ENCODE results near the gene MED26. TPM values are rescaled to one million over a fixed set of nuclear protein-coding genes. Genes with fewer than 3 reads are reported as not detected.
"Not testable (repeated sequence)": the region's sequence is repeated elsewhere in the genome, so short reads cannot be mapped to it uniquely, and the experiment has no call there.

The MED26 gene
- total RNA-seq, 2 experiments from 2014 or later: 11.3 to 11.9 TPM

DNA sequence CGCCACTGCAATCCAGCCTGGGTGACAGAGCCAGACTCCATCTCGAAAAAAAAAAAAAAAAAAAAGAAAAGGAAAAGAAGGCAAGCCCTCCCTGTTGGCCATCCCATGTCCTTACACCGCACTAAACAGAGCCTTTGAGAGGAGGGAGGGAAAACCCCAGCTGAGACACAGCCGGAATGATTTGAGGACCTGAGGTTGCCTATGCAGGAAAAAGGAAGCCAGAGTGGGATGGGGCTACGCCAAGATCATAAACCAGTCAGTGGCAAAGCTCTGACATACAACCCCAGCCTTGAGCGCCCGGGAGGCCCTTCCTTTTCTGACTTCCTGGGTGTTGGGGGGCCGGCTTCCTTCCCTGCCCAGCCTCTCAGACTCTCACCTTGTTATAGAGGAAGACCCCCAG is 73.2 kb downstream of the MED26 start:
- CTCF ChIA-PET: no interaction called here
- Mint-ChIP-seq H3K36me3 (ENCODE audit: low read depth) (peaks cover 14% of the 10 kb centered on the region), H3K27ac (no peak overlapping the region), H3K9me3 (no peaks in the 10 kb centered on the region), H3K4me1 (ENCODE audit: low read depth) (no peaks in the 10 kb centered on the region), H3K27me3 (ENCODE audit: low read depth) (no peaks in the 10 kb centered on the region), H3K4me3 (no peak overlapping the region)
- no peak for DNase-seq
- intact Hi-C loops (cut with micrococcal nuclease): no loop called here

DNA sequence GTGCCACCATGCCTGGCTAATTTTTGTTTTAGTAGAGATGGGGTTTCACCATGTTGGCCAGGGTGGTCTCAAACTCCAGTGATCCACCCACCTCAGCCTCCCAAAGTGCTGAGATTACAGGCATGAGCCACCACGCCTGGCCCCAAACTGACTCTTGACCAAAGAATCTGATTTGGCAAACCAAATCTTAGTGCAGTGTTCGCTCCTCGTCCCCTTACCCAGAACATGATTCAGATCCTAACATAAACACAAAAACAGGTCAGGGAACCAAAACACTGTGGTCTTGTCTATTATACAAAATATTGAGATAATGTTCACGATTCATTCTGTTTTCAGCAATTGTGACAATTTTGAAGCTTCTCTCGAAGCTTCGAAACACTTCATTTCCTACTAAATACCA is 76.1 kb downstream of the MED26 start:
- CTCF ChIA-PET: interaction anchor here (0.6 kb wide), 1 partner anchor 517 kb away, joined by 3 read pairs; no protein-coding TSS in a partner anchor

DNA sequence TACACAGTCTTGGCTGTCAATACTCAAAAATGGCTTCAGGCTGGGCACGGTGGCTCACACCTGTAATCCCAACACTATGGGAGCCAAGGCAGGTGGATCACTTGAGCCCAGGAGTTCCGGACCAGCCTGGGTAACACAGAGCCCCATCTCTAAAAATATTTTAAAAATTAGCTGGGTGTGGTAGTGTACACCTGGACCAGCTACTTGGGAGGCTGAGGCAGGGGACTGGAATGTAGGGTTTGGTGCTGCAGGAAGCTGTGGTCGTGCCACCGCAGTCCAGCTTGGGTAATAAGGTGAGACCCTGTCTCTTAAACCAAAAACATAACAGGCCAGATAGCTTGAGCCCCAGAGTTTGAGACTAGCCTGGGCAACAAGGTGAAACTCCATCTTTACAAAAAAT is 79.0 kb downstream of the MED26 start:
- Mint-ChIP-seq H3K27me3 (ENCODE audit: low read depth) (no peaks in the 10 kb centered on the region), H3K4me1 (ENCODE audit: low read depth) (peaks cover 17% of the 10 kb centered on the region), H3K36me3 (ENCODE audit: low read depth) (peaks cover 14% of the 10 kb centered on the region), H3K4me3 (no peak overlapping the region), H3K27ac (no peak overlapping the region), H3K9me3 (no peaks in the 10 kb centered on the region)
- DNase-seq: no peak
- intact Hi-C loops (cut with micrococcal nuclease): no loop called here
- CTCF ChIA-PET: no interaction called here

More for the DNA sequence above, 76.1 kb downstream of the MED26 start:
- H3K4me3 Mint-ChIP-seq; H3K9me3 Mint-ChIP-seq; H3K27ac Mint-ChIP-seq; intact Hi-C loops (cut with micrococcal nuclease); H3K36me3 Mint-ChIP-seq (ENCODE audit: low read depth); H3K4me1 Mint-ChIP-seq (ENCODE audit: low read depth); DNase-seq; H3K27me3 Mint-ChIP-seq (ENCODE audit: low read depth): not testable (repeated sequence)

DNA sequence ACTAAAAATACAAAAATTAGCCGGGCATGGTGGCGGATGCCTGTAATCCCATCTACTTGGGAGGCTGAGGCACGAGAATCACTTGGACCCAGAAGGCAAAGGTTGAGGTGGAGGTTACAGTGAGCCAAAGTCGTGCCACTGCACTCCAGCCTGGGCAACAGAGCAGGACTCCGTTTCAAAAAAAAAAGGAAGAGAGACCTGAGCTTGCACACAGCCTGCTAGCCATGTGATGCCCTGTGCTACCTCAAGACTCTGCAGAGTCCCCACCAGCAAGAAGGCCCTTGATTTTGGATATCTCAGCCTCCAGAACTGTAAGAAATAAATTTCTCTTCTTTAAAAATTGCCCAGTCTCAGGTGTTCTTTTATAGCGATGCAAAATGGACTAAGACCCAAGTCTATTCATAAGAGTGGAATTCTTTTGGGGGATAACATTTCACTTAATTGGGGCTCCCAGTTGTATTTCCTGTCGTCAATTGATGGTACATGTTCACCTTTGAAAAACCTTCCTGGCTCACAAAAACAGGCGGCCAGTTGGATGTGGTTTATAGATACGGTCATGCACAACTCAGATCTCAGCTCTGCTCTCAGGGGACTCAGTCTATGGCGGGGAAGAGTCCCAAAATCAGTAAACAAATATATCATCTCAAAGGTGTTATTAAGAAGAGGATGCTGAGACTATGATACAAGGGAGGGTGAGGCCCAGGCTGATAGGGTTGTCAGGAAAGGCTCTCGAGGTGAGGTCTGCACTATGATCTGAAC is 83.4 kb downstream of the MED26 start:
- Mint-ChIP-seq H3K4me1 (ENCODE audit: low read depth) (peaks cover 45% of the 10 kb centered on the region), H3K27me3 (ENCODE audit: low read depth) (no peaks in the 10 kb centered on the region), H3K36me3 (ENCODE audit: low read depth) (peaks cover 21% of the 10 kb centered on the region), H3K27ac (peak overlapping the region; percentile 55), H3K4me3 (peak overlapping the region; percentile 42), H3K9me3 (no peaks in the 10 kb centered on the region)
- CTCF ChIA-PET: no interaction called here
- DNase-seq: no peak
- intact Hi-C loops (cut with micrococcal nuclease): no loop called here

DNA sequence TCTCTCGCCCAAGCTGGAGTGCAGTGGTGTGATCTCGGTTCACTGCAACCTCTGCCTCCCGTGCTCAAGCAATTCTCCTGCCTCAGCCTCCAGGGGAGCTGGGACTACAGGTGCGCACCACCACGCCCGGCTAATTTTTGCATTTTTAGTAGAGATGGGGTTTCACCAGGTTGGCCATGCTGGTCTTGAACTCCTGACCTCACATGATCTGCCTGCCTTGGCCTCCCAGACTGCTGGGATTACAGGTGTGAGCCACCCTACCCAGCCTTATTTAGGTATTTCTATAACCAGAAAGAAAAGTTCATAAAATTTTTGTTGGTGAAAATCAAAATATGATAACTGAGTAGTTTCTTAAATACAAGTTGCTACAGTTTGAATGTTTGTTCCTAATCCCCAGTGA is 84.3 kb downstream of the MED26 start:
- Mint-ChIP-seq H3K4me3 (peak overlapping the region; percentile 95), H3K27ac (peak overlapping the region; percentile 92), H3K36me3 (ENCODE audit: low read depth) (peaks cover 27% of the 10 kb centered on the region), H3K4me1 (ENCODE audit: low read depth) (peaks cover 51% of the 10 kb centered on the region)
- CTCF ChIA-PET; H3K27me3 Mint-ChIP-seq (ENCODE audit: low read depth); H3K9me3 Mint-ChIP-seq; DNase-seq: not testable (repeated sequence)
- intact Hi-C loops (cut with micrococcal nuclease): loop anchor here (2.0 kb wide), 1 partner anchor 23 kb away; no protein-coding TSS in a partner anchor

DNA sequence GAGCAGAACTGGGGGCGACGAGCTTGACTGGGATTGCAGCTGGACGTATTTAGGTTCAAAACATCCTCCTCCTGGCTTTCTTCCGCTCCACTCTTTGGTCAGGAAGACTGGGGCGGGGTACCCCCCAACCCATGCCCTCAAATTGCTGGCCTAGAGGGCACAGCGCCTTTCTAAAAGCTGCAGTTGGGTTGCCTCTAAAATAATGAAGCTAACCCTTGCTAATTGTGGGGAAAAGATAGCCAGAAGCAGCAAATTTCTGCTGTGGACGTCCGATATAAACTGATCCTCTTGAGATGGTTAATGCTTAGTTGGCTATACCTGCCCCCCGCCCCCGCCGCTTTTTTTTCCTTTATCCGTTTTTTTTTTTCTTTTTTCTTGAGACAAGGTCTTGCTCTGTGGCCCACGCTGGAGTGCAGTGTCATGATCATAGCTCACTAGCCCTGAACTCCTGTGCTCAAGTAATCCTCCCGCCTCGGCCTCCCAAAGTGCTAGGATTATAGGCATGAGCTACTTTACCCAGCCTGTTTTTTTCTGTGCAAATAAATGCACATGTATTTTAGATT is 85.0 kb downstream of the MED26 start:
- no peak for DNase-seq

DNA sequence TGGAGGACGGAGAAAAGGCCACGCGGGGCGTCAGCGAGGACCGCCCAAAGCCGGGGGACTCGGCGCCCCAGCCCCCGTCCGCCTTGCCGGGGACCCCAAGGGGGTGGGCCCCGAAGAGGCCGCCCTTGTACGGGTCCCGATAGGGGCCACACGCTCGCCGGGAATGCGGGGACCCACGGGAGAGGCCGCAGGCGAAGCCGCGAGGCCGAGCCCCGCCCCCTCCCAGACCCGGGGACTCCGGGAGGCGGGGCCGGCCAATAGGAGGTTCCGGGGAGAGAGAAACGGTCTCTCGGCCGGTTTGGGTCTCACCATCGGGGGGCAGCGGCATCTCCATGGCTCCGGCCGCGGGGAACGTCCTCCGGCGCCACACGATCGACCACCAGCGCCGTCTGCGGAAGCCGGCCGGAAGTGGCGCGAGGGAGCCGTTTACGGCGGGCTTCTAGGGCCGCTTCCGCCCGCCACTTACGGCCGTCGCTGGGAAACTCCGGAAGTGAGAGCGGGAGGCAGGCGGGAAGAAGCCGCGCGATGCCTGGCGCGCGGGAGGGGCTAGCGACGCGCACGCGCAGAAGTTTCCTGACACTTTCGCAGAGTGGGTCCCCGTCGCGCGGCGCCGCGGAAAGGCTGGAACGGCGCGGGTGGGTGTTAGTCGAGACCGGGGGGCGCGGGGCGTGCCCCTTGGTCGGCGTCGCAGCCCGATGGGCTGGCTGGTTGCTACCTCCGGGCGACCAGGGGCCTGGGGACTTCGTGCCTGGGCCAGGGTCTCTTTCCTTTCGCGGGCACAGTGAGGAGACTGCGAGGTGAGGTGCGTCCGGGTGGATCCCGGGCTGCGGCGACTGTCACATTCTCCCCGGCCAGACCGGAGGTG is 85.7 kb downstream of the MED26 start, which contains the start of gene CHERP:
Gene CHERP, minus strand, starts transcription at position 393 of the 865 bp plus-strand sequence. Its CDS starts 59 bp downstream, at position 334.
- peak; percentile 94 for DNase-seq
- intact Hi-C loops (cut with micrococcal nuclease): loop anchor here (1.0 to 2.0 kb wide), 7 partner anchors 25 to 767 kb away; partner anchors contain the start of genes C19orf44, CALR3, DDA1 and KLF2
- peaks cover 63% of the 10 kb centered on the region for H3K4me1 Mint-ChIP-seq (ENCODE audit: low read depth)
- no peaks in the 10 kb centered on the region for H3K27me3 Mint-ChIP-seq (ENCODE audit: low read depth)
- peaks cover 40% of the 10 kb centered on the region for H3K36me3 Mint-ChIP-seq (ENCODE audit: low read depth)
- H3K27ac Mint-ChIP-seq: peak within 1 kb of the TSS; percentile 92
- H3K9me3 Mint-ChIP-seq: no peaks in the 10 kb centered on the region
- peak within 1 kb of the TSS; percentile 95 for H3K4me3 Mint-ChIP-seq
- CTCF ChIA-PET: no interaction called here

More for the DNA sequence above, 85.0 kb downstream of the MED26 start:
- Mint-ChIP-seq H3K4me1 (ENCODE audit: low read depth) (peaks cover 57% of the 10 kb centered on the region), H3K27ac (peak overlapping the region; percentile 92), H3K27me3 (ENCODE audit: low read depth) (no peaks in the 10 kb centered on the region), H3K4me3 (peak overlapping the region; percentile 95), H3K9me3 (no peaks in the 10 kb centered on the region), H3K36me3 (ENCODE audit: low read depth) (peaks cover 35% of the 10 kb centered on the region)
- intact Hi-C loops (cut with micrococcal nuclease): loop anchor here (1.0 to 2.0 kb wide), 7 partner anchors 24 to 766 kb away; partner anchors contain the start of genes C19orf44, CALR3, DDA1 and KLF2
- CTCF ChIA-PET: interaction anchor here (0.5 to 0.8 kb wide), 3 partner anchors 69 to 166 kb away, joined by 3 to 7 read pairs (median 5); no protein-coding TSS in a partner anchor

DNA sequence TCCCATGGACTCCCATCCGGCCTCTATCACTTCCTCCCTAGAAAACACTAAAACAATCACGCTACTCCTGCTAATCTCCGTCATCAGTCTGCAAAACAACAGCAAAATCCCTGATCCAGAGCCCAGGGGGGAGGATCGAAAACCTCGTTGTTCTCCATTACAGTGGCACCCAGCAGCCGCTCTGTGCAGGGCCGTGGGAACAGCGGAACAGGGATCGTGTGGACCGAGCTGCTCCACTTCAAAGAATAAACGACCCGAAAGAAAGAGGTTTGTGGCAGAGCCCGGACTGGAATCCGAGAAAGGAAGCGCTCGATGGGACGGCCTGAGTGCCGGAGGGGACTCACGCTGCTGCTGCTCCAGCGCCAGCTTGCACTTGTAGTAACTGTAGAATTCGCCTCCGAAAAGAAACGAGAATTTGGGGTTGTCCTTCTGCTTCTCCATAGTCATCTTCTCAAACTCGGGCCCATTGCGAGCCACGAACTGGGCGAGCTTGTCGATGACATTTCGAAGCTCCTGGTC is 86.4 kb downstream of the MED26 start:
- peak; percentile 38 for DNase-seq
- CTCF ChIA-PET: interaction anchor here (1.2 kb wide), 1 partner anchor 78 kb away, joined by 3 read pairs; no protein-coding TSS in a partner anchor
- Mint-ChIP-seq H3K9me3 (no peaks in the 10 kb centered on the region), H3K36me3 (ENCODE audit: low read depth) (peaks cover 43% of the 10 kb centered on the region), H3K27ac (peak overlapping the region; percentile 78), H3K4me3 (peak overlapping the region; percentile 95), H3K4me1 (ENCODE audit: low read depth) (peaks cover 60% of the 10 kb centered on the region), H3K27me3 (ENCODE audit: low read depth) (no peaks in the 10 kb centered on the region)
- intact Hi-C loops (cut with micrococcal nuclease): loop anchor here (1.0 to 2.0 kb wide), 7 partner anchors 25 to 768 kb away; partner anchors contain the start of genes C19orf44, CALR3, DDA1 and KLF2

DNA sequence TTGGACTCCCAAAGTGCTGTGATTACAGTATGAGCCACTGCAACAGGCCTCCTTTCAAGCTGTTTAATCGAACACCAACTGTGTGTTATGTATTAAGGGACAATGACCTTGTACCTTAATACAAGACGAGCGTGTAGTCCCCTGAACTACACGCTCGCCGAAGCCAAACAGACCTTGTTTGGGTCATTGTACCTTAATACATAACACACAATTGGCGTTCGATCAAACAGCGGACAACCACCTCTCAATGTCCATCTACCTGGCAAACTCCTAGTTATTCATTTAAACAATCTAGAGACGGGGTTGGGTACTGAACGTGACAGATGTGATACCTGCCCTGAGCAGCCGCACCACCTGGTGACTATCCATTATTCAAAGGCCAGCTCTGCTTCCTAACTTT is 87.1 kb downstream of the MED26 start:
- Mint-ChIP-seq H3K36me3 (ENCODE audit: low read depth) (peaks cover 46% of the 10 kb centered on the region), H3K9me3 (no peaks in the 10 kb centered on the region), H3K4me1 (ENCODE audit: low read depth) (peaks cover 60% of the 10 kb centered on the region), H3K27ac (peak overlapping the region; percentile 78), H3K27me3 (ENCODE audit: low read depth) (no peaks in the 10 kb centered on the region), H3K4me3 (peak overlapping the region; percentile 95)
- no peak for DNase-seq
- intact Hi-C loops (cut with micrococcal nuclease): no loop called here
- CTCF ChIA-PET: interaction anchor here (1.2 kb wide), 1 partner anchor 78 kb away, joined by 3 read pairs; no protein-coding TSS in a partner anchor

DNA sequence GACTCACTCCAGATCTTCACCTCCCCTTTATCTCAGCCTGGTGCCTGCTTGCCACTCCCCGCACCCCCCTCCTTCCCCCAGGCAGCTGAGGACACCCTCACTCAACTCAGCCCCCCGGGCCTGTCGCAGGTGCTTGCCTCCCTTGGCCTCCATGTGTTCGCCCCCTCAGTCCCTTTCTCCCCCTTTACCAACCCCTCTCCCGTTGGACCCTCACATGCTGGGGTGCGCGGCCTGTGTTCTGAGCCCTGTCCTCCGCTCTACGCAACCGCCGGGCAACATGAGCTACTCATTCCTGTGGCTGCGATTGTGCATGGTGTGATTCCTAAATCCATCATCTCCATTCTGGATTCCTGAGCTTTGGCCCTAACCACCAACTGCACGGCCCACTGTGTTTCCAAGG is 90.9 kb downstream of the MED26 start:
- H3K4me3 Mint-ChIP-seq: no peak overlapping the region
- H3K4me1 Mint-ChIP-seq (ENCODE audit: low read depth): peaks cover 40% of the 10 kb centered on the region
- intact Hi-C loops (cut with micrococcal nuclease): no loop called here
- H3K27ac Mint-ChIP-seq: no peak overlapping the region
- DNase-seq: no peak
- H3K36me3 Mint-ChIP-seq (ENCODE audit: low read depth): peaks cover 40% of the 10 kb centered on the region
- no peaks in the 10 kb centered on the region for H3K9me3 Mint-ChIP-seq
- H3K27me3 Mint-ChIP-seq (ENCODE audit: low read depth): no peaks in the 10 kb centered on the region
- CTCF ChIA-PET: no interaction called here

DNA sequence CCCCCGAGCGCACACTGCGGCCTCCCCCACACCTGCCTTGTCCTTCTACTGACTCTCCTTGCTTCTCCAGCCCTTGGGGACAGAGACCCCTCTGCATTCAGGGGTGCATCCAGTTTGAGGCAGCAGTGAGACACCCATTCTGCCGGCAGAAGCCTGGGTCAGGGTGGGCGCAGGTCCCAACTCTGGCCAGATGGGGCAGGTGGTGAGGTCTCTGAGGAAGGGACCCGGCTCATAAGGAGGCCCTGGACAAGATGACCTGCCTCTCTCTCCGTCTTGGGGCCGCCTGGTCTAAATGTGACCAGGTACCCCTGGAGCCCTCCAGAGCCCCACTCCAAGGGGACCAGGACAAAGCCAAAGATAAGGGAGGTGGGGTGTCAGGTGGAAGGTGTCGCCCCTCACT is 91.9 kb downstream of the MED26 start:
- Mint-ChIP-seq H3K4me1 (ENCODE audit: low read depth) (peaks cover 34% of the 10 kb centered on the region), H3K27ac (no peak overlapping the region), H3K9me3 (no peaks in the 10 kb centered on the region), H3K27me3 (ENCODE audit: low read depth) (no peaks in the 10 kb centered on the region), H3K4me3 (no peak overlapping the region), H3K36me3 (ENCODE audit: low read depth) (peaks cover 45% of the 10 kb centered on the region)
- DNase-seq: no peak
- intact Hi-C loops (cut with micrococcal nuclease): no loop called here
- CTCF ChIA-PET: interaction anchor here (1.2 kb wide), 1 partner anchor 91 kb away, joined by 3 read pairs; no protein-coding TSS in a partner anchor

All from activated naive CD4-positive, alpha-beta T cell treated with anti-CD3 and anti-CD28 coated beads for 36 hours (primary cell).